GM12874 (cell line): ENCODE measurements around the gene ZNF646.

Experiments used
- CTCF ChIP-seq: IDR thresholded peaks from 2 replicates; pipeline ENCODE4 v1.5.1; 2011; ENCODE audit warnings: low read depth, mild to moderate bottlenecking, control low read depth, low read length, moderate library complexity; ENCODE audit not compliant: insufficient read depth

The ZNF646 gene

GRCh38 chr16:31093132-31093703 is 19.0 kb downstream of the ZNF646 start:
- TF ChIP-seq CTCF = no peak

GRCh38 chr16:31094088-31094423 is 19.8 kb downstream of the ZNF646 start:
- TF ChIP-seq CTCF = no peak

GRCh38 chr16:31094424-31095120 is 20.4 kb downstream of the ZNF646 start, which contains the start of gene VKORC1:
Gene VKORC1 (minus strand): TSS chr16:31094797. CDS start chr16:31094729, 68 bp downstream.
- 0 out of 2 replicates have a peak, but pooled peaks have one; percentile 1 for TF ChIP-seq CTCF

GRCh38 chr16:31099860-31100638 is 25.8 kb downstream of the ZNF646 start:
- TF ChIP-seq CTCF = no peak

DNA sequence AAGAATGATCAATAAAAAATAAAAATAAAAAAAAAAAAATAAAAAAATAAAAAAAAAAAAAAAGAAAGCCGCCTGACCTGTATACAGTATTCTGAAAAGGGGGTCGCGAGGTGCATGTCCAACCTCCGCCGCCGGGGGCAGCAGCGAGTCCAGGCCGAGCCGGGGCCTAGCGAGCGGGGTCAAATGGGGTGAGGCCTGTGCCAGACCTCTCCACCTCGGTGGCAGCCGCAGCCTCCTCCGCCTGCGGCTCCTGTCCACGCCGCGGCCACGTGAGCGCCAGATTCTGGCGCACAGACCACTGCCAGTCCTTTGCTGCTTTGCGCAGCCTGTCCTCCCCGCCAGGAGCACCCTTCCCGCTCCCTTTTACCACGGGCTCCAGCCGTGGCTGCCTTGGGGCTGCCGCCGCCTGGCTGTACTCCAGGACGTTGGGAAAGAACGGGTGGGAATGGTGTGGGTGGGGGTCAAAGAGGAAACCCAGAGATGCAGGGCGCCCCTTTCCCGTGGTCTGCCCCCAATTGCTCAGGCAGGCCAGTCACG is 31.5 kb downstream of the ZNF646 start:
- peak; percentile 90 for TF ChIP-seq CTCF

DNA sequence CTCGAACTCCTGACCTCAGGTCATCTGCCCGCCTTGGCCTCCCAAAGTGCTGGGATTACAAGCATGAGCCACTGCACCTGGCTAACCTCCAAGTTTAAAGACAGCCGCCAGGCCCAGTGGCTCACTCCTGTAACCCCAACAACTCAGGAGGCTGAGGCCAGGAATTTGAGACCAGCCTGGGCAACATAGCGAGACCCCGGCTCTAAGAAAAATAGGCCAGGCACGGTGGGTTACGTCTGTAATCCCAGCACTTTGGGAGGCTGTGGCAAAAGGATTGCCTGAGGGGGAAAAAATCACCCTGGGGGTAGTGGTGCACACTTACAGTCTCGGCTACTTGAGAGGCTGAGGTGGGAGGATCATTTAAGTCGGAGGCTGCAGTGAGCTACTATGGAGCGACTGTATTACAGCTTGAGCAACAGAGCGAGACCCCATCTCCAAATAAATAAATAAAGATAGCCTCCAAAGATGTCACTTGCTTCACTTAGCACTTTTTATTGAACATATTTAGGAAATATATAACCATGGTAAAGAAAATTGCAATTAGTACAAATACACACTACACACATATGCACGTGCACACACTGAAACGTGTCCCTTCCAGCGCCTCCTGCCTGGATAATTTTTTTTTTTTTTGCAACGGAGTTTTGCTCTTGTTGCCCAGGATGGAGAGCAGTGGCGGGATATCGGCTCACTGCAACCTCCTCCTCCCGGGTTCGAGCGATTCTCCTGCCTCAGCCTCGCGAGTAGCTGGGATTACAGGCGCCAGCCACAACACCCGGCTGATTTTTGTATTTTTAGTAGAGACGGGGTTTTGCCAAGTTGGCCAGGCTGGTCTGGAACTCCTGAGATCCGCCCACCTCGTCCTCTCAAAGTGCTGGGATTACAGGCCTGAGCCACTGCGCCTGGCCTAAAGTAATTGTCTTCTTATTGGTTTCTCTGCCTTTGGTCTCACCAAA is 32.6 kb downstream of the ZNF646 start:
- TF ChIP-seq CTCF = no peak
